Measurements from ENCODE around the gene PTPRT.

Gene PTPRT

DNA sequence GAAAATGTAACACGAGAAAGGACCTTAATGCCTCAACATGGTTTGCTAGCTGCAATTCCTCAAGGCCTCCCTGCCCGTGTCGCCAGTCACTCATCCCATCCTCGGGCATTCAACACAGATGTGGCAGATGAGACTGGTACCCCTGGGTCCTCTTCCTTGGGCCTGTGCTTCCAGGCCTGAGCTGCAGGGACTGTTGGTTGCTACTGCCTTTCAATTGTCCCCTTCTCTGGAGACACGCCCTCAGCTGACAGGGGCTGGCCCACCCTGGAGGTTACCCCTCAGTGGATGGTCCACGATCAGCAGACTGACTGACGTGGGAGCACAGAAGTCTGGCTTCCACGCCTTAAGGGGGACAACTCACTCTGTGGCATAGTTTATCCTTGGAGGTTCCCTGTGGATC lies 1076.5 kb downstream of the PTPRT start:
- ATAC-seq, result no peak
- no peaks in the 10 kb centered on the region for H3K36me3 Mint-ChIP-seq
- DNase-seq (ENCODE audit: low spot score in 2 of 2), result no peak
- H3K27ac Mint-ChIP-seq, result no peak overlapping the region
- no peak overlapping the region for H3K4me3 Mint-ChIP-seq
- H3K9me3 Mint-ChIP-seq, result peaks cover 24% of the 10 kb centered on the region
- no peaks in the 10 kb centered on the region for H3K4me1 Mint-ChIP-seq

DNA sequence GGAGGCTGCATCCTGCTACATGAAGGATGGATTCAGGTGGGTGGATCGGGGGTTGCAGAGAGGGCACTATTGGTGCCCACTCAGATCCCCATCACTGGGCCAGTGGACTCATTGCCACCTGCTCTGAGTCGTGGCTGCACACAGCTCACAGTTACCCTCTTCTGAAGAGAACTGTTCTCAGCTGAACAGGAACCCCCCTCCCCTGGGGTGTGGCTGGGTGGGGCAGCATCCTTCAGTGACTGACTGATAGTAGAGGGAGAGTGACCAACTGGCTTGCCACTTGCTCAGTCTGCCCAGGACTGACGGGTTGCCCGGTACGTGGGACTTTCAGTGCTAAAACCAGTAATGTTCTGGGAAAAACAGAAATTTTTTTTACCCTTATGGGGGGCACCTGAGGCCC lies 1077.5 kb downstream of the PTPRT start:
- DNase-seq (ENCODE audit: low spot score in 2 of 2), result no peak
- Mint-ChIP-seq H3K27ac (no peak overlapping the region), H3K36me3 (no peaks in the 10 kb centered on the region), H3K9me3 (peaks cover 16% of the 10 kb centered on the region), H3K4me3 (no peak overlapping the region), H3K4me1 (no peaks in the 10 kb centered on the region)
- no peak for ATAC-seq

DNA sequence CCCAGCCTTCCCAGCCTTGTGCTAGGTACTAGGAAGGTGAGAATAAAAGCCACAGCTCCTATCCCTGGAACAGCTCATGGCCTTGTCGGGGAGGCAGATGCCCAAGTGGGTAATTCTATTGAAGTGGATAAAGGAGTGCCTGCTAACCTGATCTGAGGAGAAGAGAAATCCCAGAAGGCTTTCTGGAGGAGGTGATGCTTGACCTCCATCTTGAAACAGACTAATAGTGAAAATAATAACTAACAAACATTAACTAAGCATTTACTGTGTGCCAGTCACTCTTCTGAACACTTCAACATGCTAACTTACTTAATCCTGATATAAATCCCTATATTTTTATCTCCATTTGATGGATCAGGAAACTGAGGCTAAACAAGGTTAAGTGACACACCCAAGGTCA lies 1078.4 kb downstream of the PTPRT start:
- no peak overlapping the region for H3K4me3 Mint-ChIP-seq
- no peak for DNase-seq (ENCODE audit: low spot score in 2 of 2)
- H3K27ac Mint-ChIP-seq, result no peak overlapping the region
- ATAC-seq, result no peak
- no peaks in the 10 kb centered on the region for H3K36me3 Mint-ChIP-seq
- no peaks in the 10 kb centered on the region for H3K4me1 Mint-ChIP-seq
- peaks cover 18% of the 10 kb centered on the region for H3K9me3 Mint-ChIP-seq

DNA sequence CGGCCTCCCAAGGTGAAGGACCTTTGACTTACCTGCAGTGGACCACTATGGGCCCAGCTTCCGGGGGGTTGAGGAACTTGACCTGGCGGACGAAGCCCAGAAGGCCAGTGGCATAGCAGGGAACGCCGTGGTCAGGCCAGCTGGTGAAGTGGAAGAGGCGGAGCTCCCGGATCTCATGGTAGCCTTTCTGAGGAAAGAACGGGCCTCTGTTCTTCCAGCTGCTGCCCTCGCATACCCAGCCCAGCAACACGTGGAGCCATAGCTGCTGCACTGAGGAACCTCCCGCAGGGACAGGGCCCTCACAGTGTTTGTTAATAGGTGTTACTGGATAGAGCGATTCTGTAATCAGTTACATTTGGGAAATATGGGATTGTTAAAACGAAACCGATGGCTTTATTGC lies 1079.4 kb downstream of the PTPRT start:
- no peak for ATAC-seq
- Mint-ChIP-seq H3K4me3 (no peak overlapping the region), H3K4me1 (no peaks in the 10 kb centered on the region)

DNA sequence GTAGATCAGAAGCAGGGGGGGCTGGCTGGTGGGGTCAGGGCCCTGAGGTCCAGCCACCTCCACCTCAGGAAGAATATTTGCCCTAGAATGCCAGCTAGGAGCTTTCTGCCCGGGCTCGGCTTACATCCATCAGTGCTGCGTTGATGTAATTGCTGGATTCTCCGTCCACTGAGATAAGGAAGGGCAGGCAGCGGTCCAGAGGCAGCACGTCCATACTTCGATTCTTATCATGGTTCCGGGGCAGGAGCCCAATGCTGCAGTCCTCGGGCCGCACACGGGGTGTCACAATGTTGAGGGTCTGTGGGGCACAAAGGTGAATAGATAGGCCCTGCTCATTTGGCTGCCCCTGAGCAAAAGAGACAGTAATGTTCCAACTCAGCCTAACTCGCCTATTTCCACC lies 1087.7 kb downstream of the PTPRT start:
- Mint-ChIP-seq H3K9me3 (peaks cover 5% of the 10 kb centered on the region), H3K36me3 (no peaks in the 10 kb centered on the region), H3K4me1 (no peaks in the 10 kb centered on the region), H3K27ac (no peak overlapping the region), H3K4me3 (no peak overlapping the region)
- no peak for ATAC-seq
- DNase-seq (ENCODE audit: low spot score in 2 of 2), result no peak

More for the DNA sequence above, 1079.4 kb downstream of the PTPRT start:
- Mint-ChIP-seq H3K27ac (no peak overlapping the region), H3K36me3 (no peaks in the 10 kb centered on the region), H3K9me3 (peaks cover 16% of the 10 kb centered on the region)
- DNase-seq (ENCODE audit: low spot score in 2 of 2), result no peak

DNA sequence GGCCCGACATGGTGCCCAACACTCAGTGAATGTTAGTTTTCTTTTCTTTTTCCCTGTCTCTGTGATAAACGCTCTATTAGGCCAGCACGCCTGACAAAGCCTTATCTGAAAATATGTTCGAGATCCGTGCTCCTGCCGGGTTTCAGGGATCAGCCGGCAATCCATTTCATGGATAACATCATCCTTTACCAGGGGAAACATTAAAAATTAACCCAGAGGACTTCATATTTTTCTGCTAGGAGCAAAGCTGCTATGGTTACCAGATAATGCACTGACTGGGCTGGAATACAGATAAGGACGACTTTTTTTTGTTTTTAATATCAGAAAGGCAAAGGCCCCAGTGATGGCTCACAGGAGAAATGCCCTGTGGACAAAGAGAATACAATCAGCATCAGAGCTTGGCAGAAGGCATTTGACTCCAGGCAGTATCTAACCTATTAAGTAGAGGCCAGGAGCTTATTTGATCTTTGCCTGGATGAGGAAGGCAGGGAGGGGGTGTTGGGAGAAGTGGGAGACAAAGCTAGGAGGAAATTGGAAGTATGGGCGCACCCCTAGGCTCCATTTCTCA lies 1089.5 kb downstream of the PTPRT start:
- Mint-ChIP-seq H3K4me1 (no peaks in the 10 kb centered on the region), H3K27ac (no peak overlapping the region), H3K4me3 (no peak overlapping the region), H3K9me3 (peaks cover 3% of the 10 kb centered on the region), H3K36me3 (no peaks in the 10 kb centered on the region)
- no peak for ATAC-seq
- DNase-seq (ENCODE audit: low spot score in 2 of 2), result no peak

DNA sequence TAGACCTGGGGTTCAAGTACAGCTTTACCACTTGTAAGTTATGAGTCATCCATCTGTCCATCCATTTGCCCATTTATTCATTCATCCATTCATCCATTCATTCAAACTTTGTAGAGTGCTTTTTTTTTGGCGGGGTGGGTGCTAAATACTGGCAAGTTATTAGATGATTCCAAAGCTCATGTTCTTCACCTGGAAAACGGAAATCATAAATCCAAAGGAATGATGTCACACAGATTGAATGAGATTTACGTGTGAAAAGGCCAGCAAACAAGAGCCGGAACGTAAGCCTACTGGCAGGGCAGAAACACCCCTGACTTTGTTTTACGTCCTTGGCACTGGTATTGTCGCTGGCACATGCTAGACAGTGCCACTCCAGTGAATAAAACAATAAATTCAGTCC lies 1090.6 kb downstream of the PTPRT start:
- no peak overlapping the region for H3K4me3 Mint-ChIP-seq
- H3K4me1 Mint-ChIP-seq, result no peaks in the 10 kb centered on the region
- ATAC-seq (no peak), DNase-seq (ENCODE audit: low spot score in 2 of 2) (no peak)
- peaks cover 7% of the 10 kb centered on the region for H3K9me3 Mint-ChIP-seq
- H3K36me3 Mint-ChIP-seq, result no peaks in the 10 kb centered on the region
- H3K27ac Mint-ChIP-seq, result no peak overlapping the region

DNA sequence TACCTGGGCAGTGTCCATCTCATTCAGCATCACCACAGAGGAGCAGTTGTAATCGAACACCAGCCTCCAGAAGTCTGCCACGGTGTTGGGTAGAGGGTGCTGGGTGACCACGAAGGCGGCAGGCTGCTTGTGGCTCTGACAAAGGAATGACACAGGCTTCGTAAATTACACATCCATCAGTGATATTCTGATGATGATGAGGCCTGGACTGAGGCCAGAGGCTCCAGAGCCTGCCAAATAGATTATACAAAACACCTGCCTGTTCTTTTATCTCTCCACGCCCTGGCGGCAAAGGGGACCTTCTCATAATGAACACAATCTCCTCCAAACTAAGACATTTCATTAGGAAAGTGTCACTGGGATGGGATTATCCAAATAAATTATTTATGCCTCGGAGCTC lies 1091.3 kb downstream of the PTPRT start:
- no peak overlapping the region for H3K27ac Mint-ChIP-seq
- DNase-seq (ENCODE audit: low spot score in 2 of 2) (no peak), ATAC-seq (no peak)
- no peak overlapping the region for H3K4me3 Mint-ChIP-seq
- no peaks in the 10 kb centered on the region for H3K4me1 Mint-ChIP-seq
- no peaks in the 10 kb centered on the region for H3K36me3 Mint-ChIP-seq
- H3K9me3 Mint-ChIP-seq, result peaks cover 7% of the 10 kb centered on the region

DNA sequence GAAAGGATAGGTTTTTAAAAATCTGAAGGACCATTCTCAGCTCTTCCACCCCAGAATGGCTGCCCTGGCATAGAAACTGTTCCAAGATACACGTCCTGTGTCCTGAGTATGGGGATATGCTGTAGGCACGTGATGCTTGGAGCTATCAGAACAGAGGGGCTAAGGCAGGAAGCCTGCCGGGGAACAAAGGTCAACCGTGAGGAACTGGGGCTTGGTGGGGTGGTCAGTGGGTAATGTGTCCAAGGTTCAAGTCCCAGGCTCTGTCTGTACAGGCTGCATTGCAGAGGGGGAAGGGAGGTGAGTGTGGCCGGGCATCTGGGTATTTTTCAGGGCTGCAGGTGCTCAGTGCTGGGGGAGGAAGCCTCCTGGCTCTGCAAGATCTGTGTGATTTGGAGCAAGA lies 1092.0 kb downstream of the PTPRT start:
- H3K36me3 Mint-ChIP-seq, result no peaks in the 10 kb centered on the region
- H3K9me3 Mint-ChIP-seq, result peaks cover 7% of the 10 kb centered on the region
- no peak for ATAC-seq
- H3K4me3 Mint-ChIP-seq, result no peak overlapping the region
- H3K27ac Mint-ChIP-seq, result no peak overlapping the region
- no peak for DNase-seq (ENCODE audit: low spot score in 2 of 2)
- no peaks in the 10 kb centered on the region for H3K4me1 Mint-ChIP-seq

DNA sequence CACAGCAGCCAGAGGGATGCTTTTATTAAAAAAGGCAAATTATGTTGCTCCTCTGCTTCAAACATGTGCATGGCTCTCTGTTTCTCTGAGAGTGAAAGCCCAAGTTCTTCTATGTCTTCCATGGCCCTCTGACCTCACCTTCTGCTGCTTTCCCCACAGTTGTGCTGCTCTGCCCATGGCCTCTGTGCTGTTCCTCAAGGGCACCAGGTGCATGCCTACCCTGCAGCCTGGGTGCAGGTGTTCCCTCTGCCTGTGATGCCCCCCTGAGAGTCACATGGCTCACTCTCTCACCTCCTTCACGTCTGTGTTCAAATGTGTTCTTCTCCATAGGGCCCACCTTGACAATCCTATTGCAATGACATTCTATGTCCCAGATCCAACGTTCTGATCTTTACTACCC lies 1094.5 kb downstream of the PTPRT start:
- DNase-seq (ENCODE audit: low spot score in 2 of 2) (no peak), ATAC-seq (no peak)
- H3K9me3 Mint-ChIP-seq, result peaks cover 9% of the 10 kb centered on the region
- no peaks in the 10 kb centered on the region for H3K4me1 Mint-ChIP-seq
- no peak overlapping the region for H3K27ac Mint-ChIP-seq
- no peak overlapping the region for H3K4me3 Mint-ChIP-seq
- no peaks in the 10 kb centered on the region for H3K36me3 Mint-ChIP-seq

DNA sequence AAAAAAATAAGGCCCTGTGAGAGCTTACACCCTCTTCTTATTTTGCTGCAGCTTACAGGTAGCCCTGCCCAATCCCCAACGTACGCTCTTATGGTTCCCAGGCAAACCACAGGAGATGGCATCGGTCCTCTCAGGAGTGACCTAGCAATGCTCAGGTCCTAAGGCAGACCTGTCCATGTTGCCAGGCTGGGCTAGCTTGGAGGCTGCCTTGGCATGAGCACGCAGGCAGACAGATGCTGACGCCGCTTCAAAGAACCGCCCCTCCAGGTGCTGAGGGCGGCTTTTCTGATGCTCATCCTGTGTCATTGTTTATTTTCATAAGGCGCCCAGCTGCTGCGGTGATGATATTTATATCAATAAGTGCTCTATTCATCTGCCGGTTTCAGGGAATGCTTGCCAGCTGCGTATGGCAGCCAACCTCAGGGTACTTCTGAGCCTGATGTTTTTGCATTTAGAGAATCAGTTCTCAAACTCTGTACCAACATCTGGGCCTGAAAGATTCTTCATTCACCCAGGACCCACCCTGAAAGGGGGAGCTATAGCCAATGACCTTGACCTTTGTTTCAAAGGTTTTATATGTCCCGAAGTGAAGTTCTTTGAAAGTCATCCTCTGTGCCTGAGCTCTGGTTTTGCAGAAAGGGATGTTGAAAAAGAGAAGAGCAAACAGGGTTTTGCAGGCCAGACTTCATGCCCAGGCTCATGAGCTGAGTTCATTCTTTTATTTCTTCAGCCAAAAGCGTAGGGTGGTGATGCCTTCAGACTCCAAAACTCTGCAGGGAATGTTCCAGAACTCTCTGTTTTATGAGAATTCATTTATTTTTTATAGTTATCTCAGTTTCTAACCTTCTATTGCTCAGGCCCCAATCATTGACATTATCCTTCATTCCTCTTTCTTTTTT lies 1095.9 kb downstream of the PTPRT start:
- Mint-ChIP-seq H3K27ac (no peak overlapping the region), H3K36me3 (no peaks in the 10 kb centered on the region), H3K4me3 (no peak overlapping the region), H3K4me1 (no peaks in the 10 kb centered on the region), H3K9me3 (peaks cover 11% of the 10 kb centered on the region)
- no peak for ATAC-seq
- DNase-seq (ENCODE audit: low spot score in 2 of 2), result no peak

DNA sequence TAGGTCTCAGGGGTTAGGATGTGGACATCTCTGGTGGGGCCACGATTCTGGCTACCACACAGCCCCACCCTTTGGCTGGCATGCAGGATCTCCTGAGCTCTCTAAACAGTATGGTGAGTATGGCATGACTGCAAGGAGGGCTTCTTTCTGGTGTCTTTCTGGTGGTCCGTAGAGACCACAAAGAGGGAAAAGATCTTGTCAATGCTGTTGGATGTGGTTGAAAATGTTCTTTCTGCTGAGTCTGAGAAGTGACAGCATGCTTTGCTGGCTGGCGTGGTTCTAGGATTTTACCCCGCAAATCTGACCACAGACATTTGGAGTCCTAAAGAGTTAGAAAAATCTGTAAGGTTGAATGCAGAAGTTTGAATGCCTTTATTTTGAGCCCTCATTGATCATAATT lies 1096.7 kb downstream of the PTPRT start:
- no peaks in the 10 kb centered on the region for H3K4me1 Mint-ChIP-seq
- DNase-seq (ENCODE audit: low spot score in 2 of 2) (no peak), ATAC-seq (no peak)
- no peak overlapping the region for H3K27ac Mint-ChIP-seq
- no peak overlapping the region for H3K4me3 Mint-ChIP-seq
- peaks cover 11% of the 10 kb centered on the region for H3K9me3 Mint-ChIP-seq
- no peaks in the 10 kb centered on the region for H3K36me3 Mint-ChIP-seq

DNA sequence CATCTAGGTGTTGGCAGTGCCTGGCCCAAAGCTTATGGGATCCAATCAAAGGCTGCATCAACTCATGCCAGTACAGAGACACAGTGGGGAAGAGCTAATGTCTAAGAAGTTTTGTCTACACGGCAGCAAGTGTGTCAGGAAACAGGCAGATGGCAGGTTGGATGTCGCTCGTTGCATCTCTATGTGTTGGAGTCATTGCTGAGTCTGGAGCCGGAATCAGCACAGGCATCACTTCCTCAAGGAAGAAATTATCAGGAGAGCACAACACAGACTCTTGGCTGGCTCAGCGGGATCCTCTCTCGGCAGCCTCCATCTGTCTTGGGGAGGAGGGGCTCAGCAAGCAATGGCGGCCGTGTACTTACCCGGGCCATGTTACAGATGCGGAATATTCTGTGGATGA lies 1104.3 kb downstream of the PTPRT start:
- H3K9me3 Mint-ChIP-seq, result peaks cover 11% of the 10 kb centered on the region
- DNase-seq (ENCODE audit: low spot score in 2 of 2) (no peak), ATAC-seq (no peak)
- H3K4me3 Mint-ChIP-seq, result no peak overlapping the region
- no peaks in the 10 kb centered on the region for H3K36me3 Mint-ChIP-seq
- no peak overlapping the region for H3K27ac Mint-ChIP-seq
- H3K4me1 Mint-ChIP-seq, result no peaks in the 10 kb centered on the region

DNA sequence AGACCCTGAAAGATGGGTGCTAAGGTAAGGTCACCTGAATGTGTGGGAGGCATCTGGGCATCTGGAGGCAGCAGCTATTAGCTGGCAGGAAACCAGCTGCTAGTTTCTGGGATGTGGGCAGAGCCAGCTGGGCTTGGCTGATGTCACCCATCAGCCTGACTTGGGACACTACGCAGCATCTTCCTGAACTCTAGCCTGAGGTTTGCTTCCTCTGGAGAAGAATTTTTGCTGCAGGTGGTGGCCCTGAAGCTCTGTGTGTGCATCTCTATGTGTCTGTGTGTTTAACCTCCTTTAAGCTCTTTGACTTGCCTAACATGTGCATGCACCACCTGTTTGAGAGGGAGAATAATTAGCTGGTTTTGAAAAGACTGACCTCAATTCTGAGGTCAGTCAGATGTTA lies 1106.4 kb downstream of the PTPRT start:
- no peak for ATAC-seq
- no peak overlapping the region for H3K27ac Mint-ChIP-seq

DNA sequence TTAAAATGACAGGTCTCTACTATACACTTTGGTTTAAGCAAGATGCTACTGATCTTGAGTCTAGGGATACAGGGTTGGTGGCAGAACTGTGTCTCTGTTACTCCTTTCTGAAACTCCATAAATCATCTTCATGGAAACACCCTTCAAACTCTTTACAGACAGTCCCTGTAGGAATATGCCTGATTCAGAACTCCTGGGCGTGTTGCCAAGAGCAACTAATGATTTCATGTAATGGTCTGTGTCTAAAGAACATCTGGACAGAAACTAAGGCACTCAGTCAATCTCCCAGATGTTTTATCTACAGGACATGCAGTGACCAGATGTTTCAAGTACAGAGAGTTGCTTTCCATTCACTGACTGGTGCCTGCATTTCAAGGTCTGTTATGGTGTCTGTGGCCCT lies 1107.1 kb downstream of the PTPRT start:
- ATAC-seq (no peak), DNase-seq (ENCODE audit: low spot score in 2 of 2) (no peak)
- Mint-ChIP-seq H3K36me3 (no peaks in the 10 kb centered on the region), H3K4me3 (no peak overlapping the region), H3K27ac (no peak overlapping the region), H3K9me3 (peaks cover 8% of the 10 kb centered on the region), H3K4me1 (no peaks in the 10 kb centered on the region)

More for the DNA sequence above, 1106.4 kb downstream of the PTPRT start:
- H3K9me3 Mint-ChIP-seq, result peaks cover 8% of the 10 kb centered on the region
- H3K4me1 Mint-ChIP-seq, result no peaks in the 10 kb centered on the region
- no peak overlapping the region for H3K4me3 Mint-ChIP-seq
- DNase-seq (ENCODE audit: low spot score in 2 of 2), result no peak
- no peaks in the 10 kb centered on the region for H3K36me3 Mint-ChIP-seq

DNA sequence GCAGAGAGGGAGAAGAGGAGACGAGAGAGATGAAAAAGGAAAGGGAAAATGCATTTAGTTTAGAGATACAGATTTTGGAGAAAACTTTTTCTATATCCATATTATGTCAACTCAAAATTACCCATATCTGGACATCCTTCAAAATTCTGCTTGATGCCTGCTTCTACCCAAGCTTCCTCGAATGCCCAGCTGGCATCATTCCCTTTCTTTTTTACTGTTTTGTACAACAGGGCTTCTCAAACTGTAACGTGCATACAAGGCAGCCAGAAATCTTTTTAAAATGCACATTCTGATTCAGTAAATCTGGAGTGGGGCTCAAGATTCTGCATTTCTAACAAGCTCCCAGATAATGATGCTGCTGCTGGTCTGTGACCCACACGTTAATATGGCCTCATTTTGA lies 1108.8 kb downstream of the PTPRT start:
- H3K27ac Mint-ChIP-seq, result no peak overlapping the region
- no peak for DNase-seq (ENCODE audit: low spot score in 2 of 2)
- no peaks in the 10 kb centered on the region for H3K36me3 Mint-ChIP-seq
- H3K4me3 Mint-ChIP-seq, result no peak overlapping the region
- peaks cover 8% of the 10 kb centered on the region for H3K9me3 Mint-ChIP-seq
- H3K4me1 Mint-ChIP-seq, result no peaks in the 10 kb centered on the region
- ATAC-seq, result no peak

Measured in stimulated activated effector memory CD8-positive, alpha-beta T cell treated with anti-CD3 and anti-CD28 coated beads, Interleukin-12 subunit alpha, Interleukin-12 subunit beta, amount 100 ng/mL, for 72 hours (primary cell).